Astrocyte of the cerebellum (primary cell): ENCODE measurements around the gene PRR15.
A peak's percentile ranks its signal among the peaks of the same experiment; 100 is the strongest.

Experiments used
- DNase-seq: peaks from one replicate; pipeline ENCODE4 v3.0.0-alpha.2; 2011; ENCODE audit warnings: low read depth
- H3K4me3 ChIP-seq: 2 replicates; pipeline ENCODE4 v1.5.1; 2011; ENCODE audit warnings: mild to moderate bottlenecking, low read depth, low read length, moderate library complexity
- in situ Hi-C: cut with HindIII; loops from 2 replicates; pipeline ENCODE4 v1.10.0; 2017; ENCODE audit warnings: low sequenced_read_pairs
- TF ChIP-seq, protein P1 (sequence below): IDR thresholded peaks from 2 replicates; pipeline ENCODE4 v1.5.1; 2012; ENCODE audit warnings: low read length, low read depth, moderate library complexity, mild to moderate bottlenecking; ENCODE audit errors: missing control alignments

The PRR15 gene

GRCh38 chr7:29557954-29558353 lies 5.7 kb upstream of the PRR15 start:
- DNase-seq = no peak
- in situ Hi-C loops = no loop called here
- TF ChIP-seq, protein P1, sequence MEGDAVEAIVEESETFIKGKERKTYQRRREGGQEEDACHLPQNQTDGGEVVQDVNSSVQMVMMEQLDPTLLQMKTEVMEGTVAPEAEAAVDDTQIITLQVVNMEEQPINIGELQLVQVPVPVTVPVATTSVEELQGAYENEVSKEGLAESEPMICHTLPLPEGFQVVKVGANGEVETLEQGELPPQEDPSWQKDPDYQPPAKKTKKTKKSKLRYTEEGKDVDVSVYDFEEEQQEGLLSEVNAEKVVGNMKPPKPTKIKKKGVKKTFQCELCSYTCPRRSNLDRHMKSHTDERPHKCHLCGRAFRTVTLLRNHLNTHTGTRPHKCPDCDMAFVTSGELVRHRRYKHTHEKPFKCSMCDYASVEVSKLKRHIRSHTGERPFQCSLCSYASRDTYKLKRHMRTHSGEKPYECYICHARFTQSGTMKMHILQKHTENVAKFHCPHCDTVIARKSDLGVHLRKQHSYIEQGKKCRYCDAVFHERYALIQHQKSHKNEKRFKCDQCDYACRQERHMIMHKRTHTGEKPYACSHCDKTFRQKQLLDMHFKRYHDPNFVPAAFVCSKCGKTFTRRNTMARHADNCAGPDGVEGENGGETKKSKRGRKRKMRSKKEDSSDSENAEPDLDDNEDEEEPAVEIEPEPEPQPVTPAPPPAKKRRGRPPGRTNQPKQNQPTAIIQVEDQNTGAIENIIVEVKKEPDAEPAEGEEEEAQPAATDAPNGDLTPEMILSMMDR = no peak
- no peak overlapping the region for H3K4me3 ChIP-seq

DNA sequence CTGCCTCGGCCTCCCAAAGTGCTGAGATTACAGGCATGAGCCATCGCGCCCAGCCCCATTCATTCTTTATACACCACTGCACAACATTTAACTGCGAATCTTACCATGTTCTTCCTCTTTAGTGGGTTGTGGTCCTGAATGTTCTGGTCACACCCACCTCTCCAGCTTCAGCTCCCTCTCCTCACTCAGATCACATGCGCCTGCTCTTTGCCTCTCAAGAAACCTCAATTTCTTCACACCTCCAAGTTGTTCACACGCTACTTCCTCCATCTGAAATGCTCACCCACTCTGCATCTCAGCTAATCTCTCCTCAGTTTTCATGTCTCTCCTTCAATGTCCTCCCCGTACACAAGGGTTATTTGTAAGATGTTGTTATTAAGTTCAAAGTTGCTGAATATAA lies 2.4 kb upstream of the PRR15 start:
- H3K4me3 ChIP-seq = no peak overlapping the region
- no peak for DNase-seq
- TF ChIP-seq, protein P1 = no peak
- in situ Hi-C loops = no loop called here

DNA sequence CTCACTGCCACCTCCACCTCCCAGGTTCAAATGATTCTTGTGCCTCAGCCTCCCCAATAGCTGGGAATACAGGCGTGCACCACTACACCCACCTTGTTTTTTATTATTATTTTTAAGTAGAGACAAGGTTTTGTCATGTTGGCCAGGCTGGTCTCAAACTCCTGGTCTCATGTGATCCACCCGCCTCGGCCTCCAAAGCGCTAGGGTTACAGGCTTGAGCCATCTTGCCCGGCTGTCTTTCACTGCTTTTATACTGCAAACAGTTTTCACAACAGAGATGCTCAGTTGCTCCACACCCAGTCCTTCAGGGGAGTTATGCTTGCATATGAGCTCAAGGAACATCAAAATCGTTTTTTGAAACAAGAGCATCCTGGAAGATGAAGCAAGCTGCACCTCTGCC lies 1.3 kb upstream of the PRR15 start:
- DNase-seq = no peak
- in situ Hi-C loops = no loop called here
- TF ChIP-seq, protein P1 = no peak
- no peak overlapping the region for H3K4me3 ChIP-seq

- TF ChIP-seq, protein P1 = no peak
- DNase-seq = no peak
- in situ Hi-C loops = no loop called here
- peak overlapping the region; percentile 52 for H3K4me3 ChIP-seq
Observed at GRCh38 chr7:29564496-29565223, 1.0 kb downstream of the PRR15 start.

DNA sequence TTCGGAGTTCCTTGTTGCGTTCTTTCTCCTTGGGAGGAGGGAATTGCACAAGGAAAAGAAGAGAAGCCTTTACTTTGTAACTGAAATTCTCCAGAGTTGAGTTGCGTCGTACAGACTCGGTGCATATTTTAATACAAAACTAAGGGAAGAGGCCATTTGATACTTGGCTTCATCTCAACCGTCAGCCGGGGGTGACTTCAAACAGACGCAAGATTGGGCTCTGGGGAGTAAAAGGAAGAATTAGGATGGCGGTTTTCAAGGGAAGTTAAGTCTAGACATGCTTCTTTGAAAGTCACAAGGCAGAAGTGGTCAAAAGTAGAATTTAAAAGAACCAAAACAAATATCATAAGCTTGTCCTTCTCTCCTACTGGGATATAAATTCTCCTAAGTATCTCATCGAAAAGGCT lies 1.6 kb downstream of the PRR15 start:
- in situ Hi-C loops = no loop called here
- peak overlapping the region; percentile 52 for H3K4me3 ChIP-seq
- TF ChIP-seq, protein P1 = no peak
- no peak for DNase-seq

GRCh38 chr7:29565634-29565981 lies 2.0 kb downstream of the PRR15 start:
- in situ Hi-C loops = no loop called here
- TF ChIP-seq, protein P1 = no peak
- no peak for DNase-seq
- H3K4me3 ChIP-seq = peak overlapping the region; percentile 52
